ENCODE measurements around the gene COX6B1.
"Not testable (repeated sequence)": the region's sequence is repeated elsewhere in the genome, so short reads cannot be mapped to it uniquely, and the experiment has no call there.

The COX6B1 gene

GRCh38 chr19:35636651-35637050 lies 11.5 kb upstream of the COX6B1 start:
- DNase-seq, result no peak

- DNase-seq, result no peak
These were observed 11.0 kb upstream of the COX6B1 start for GRCh38 chr19:35637165-35637564.

- DNase-seq, result no peak
These were observed 8.8 kb upstream of the COX6B1 start for GRCh38 chr19:35639321-35639639.

GRCh38 chr19:35639863-35640262 lies 8.3 kb upstream of the COX6B1 start:
- DNase-seq, result no peak

GRCh38 chr19:35641515-35642151 lies 6.5 kb upstream of the COX6B1 start, which contains the start of gene ETV2:
Gene ETV2, plus strand, starts transcription at chr19:35641745. Its CDS starts 716 bp downstream, at chr19:35642461.
- no peak for DNase-seq

- no peak for DNase-seq
These were observed 5.8 kb upstream of the COX6B1 start for GRCh38 chr19:35642312-35642711.

GRCh38 chr19:35642798-35643254 lies 5.3 kb upstream of the COX6B1 start:
- no peak for DNase-seq

- DNase-seq, result peak; percentile 100
These were observed 4.6 kb upstream of the COX6B1 start for GRCh38 chr19:35643255-35644205.

GRCh38 chr19:35644206-35644986 lies 3.7 kb upstream of the COX6B1 start:
- DNase-seq, result peak; percentile 100

GRCh38 chr19:35644987-35645679 lies 3.0 kb upstream of the COX6B1 start:
- peak; percentile 97 for DNase-seq

- no peak for DNase-seq
These were observed 2.2 kb upstream of the COX6B1 start for GRCh38 chr19:35645680-35646511.

GRCh38 chr19:35650581-35650980 lies 2.5 kb downstream of the COX6B1 start:
- no peak for DNase-seq

- not testable (repeated sequence) for DNase-seq
These were observed 6.7 kb downstream of the COX6B1 start for GRCh38 chr19:35654828-35655227.

- DNase-seq, result no peak
These were observed 7.5 kb downstream of the COX6B1 start for GRCh38 chr19:35655600-35655999.

- no peak for DNase-seq
These were observed 8.6 kb downstream of the COX6B1 start for GRCh38 chr19:35656700-35657099.

- no peak for DNase-seq
These were observed 10.0 kb downstream of the COX6B1 start for GRCh38 chr19:35657904-35658700.

- DNase-seq, result no peak
These were observed 13.8 kb downstream of the COX6B1 start for GRCh38 chr19:35661995-35662340.

- no peak for DNase-seq
These were observed 15.9 kb downstream of the COX6B1 start for GRCh38 chr19:35663981-35664380.

- no peak for DNase-seq
These were observed 17.0 kb downstream of the COX6B1 start for GRCh38 chr19:35665157-35665556.

- DNase-seq, result no peak
These were observed 17.5 kb downstream of the COX6B1 start for GRCh38 chr19:35665604-35666003.
